IMR-90 (cell line): ENCODE measurements around the gene DNAJC4.

Experiments used
- BHLHE40 ChIP-seq: fragments of 150-350 bp; IDR thresholded peaks from 2 replicates; pipeline ENCODE4 v1.6.1; 2016; ENCODE audit warnings: mild to moderate bottlenecking, low read depth, low read length
- FOS ChIP-seq: fragments of 150-350 bp; IDR thresholded peaks from 2 replicates; pipeline ENCODE4 v1.6.1; 2016; ENCODE audit warnings: low read depth, low read length
- POLR2A ChIP-seq: IDR thresholded peaks from 2 replicates; pipeline ENCODE4 v1.6.1; 2012; ENCODE audit warnings: mild to moderate bottlenecking, low read depth, low read length
- RAD21 ChIP-seq: IDR thresholded peaks from 2 replicates; pipeline ENCODE4 v1.6.1; 2012; ENCODE audit warnings: low read length, improper control_type of control experiment
- RFX5 ChIP-seq: IDR thresholded peaks from 2 replicates; pipeline ENCODE4 v1.8.0; 2012; ENCODE audit warnings: low read depth, mild to moderate bottlenecking, low read length, moderate library complexity
- SMC3 ChIP-seq: fragments of 150-350 bp; IDR thresholded peaks from 2 replicates; pipeline ENCODE4 v1.6.1; 2016; ENCODE audit warnings: low read depth, mild to moderate bottlenecking, antibody characterized with exemption, low read length, moderate library complexity
- USF2 ChIP-seq: fragments of 150-350 bp; IDR thresholded peaks from 2 replicates; pipeline ENCODE4 v1.6.1; 2017; ENCODE audit warnings: mild to moderate bottlenecking, antibody characterized with exemption, low read length, low read depth
- TF ChIP-seq, protein P1 (sequence below): conservative IDR thresholded peaks from 2 replicates; pipeline ENCODE4 v1.5.1; 2012; ENCODE audit warnings: mild to moderate bottlenecking, low read depth, low read length, improper control_type of control experiment
- TF ChIP-seq, protein P2 (sequence below): fragments of 150-350 bp; IDR thresholded peaks from 2 replicates; pipeline ENCODE4 v1.6.1; 2016; ENCODE audit warnings: low read depth, mild to moderate bottlenecking, low read length, moderate library complexity, borderline replicate concordance

DNA sequence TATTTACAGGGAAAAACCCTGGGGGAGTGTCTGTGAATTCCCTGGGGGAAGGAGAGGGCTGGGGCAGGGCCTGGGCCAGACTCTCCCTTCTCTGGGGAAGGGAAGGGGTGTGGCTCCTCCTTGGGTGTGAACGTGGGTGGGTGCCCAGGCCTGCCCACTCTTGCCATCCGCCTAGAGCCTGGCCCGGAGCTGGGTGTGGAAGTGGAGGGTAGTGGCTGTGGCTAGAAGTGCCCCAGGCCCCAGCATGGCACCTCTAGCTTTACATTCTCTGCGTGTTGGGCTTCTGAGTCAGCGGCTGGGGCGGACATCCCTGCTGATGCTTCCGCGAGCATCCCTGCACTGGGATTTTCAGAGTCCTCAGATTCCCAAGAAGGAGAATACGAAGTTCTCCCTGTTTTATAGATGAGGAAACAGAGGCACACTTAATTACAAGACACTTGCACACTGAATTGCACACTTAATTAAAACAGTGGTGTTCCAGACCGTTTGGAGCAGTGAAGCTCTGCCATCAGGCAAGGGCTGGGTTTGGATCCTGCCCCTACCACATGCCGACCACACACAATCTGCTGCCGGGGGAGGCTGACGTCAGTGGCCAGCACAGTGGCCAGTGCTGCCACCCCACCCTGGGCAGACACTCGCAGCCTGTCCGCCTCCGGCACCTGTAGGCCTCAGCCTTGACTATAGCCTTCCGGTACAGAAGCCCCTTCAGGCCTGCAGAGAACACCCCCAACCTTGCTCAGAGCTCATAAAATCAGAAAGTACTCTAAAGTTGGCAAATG lies 46.5 kb downstream of the DNAJC4 start:
- TF ChIP-seq BHLHE40 (no peak), POLR2A (no peak), FOS (no peak), USF2 (no peak), RAD21 (no peak), RFX5 (no peak), SMC3 (no peak)
- TF ChIP-seq, protein P1, sequence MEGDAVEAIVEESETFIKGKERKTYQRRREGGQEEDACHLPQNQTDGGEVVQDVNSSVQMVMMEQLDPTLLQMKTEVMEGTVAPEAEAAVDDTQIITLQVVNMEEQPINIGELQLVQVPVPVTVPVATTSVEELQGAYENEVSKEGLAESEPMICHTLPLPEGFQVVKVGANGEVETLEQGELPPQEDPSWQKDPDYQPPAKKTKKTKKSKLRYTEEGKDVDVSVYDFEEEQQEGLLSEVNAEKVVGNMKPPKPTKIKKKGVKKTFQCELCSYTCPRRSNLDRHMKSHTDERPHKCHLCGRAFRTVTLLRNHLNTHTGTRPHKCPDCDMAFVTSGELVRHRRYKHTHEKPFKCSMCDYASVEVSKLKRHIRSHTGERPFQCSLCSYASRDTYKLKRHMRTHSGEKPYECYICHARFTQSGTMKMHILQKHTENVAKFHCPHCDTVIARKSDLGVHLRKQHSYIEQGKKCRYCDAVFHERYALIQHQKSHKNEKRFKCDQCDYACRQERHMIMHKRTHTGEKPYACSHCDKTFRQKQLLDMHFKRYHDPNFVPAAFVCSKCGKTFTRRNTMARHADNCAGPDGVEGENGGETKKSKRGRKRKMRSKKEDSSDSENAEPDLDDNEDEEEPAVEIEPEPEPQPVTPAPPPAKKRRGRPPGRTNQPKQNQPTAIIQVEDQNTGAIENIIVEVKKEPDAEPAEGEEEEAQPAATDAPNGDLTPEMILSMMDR = no peak
- TF ChIP-seq, protein P2, sequence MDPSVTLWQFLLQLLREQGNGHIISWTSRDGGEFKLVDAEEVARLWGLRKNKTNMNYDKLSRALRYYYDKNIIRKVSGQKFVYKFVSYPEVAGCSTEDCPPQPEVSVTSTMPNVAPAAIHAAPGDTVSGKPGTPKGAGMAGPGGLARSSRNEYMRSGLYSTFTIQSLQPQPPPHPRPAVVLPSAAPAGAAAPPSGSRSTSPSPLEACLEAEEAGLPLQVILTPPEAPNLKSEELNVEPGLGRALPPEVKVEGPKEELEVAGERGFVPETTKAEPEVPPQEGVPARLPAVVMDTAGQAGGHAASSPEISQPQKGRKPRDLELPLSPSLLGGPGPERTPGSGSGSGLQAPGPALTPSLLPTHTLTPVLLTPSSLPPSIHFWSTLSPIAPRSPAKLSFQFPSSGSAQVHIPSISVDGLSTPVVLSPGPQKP = no peak
